Colon (tissue), 2 donors: Measurements from ENCODE around the gene TBX4.

Source experiments
- FAIRE-seq: peaks from 2 replicates; lab custom pipeline; 2012; peaks lifted over from hg19 to GRCh38; lab: Jason Lieb, UNC
- donor health status: control.
- donor health status: control.

The TBX4 gene

DNA sequence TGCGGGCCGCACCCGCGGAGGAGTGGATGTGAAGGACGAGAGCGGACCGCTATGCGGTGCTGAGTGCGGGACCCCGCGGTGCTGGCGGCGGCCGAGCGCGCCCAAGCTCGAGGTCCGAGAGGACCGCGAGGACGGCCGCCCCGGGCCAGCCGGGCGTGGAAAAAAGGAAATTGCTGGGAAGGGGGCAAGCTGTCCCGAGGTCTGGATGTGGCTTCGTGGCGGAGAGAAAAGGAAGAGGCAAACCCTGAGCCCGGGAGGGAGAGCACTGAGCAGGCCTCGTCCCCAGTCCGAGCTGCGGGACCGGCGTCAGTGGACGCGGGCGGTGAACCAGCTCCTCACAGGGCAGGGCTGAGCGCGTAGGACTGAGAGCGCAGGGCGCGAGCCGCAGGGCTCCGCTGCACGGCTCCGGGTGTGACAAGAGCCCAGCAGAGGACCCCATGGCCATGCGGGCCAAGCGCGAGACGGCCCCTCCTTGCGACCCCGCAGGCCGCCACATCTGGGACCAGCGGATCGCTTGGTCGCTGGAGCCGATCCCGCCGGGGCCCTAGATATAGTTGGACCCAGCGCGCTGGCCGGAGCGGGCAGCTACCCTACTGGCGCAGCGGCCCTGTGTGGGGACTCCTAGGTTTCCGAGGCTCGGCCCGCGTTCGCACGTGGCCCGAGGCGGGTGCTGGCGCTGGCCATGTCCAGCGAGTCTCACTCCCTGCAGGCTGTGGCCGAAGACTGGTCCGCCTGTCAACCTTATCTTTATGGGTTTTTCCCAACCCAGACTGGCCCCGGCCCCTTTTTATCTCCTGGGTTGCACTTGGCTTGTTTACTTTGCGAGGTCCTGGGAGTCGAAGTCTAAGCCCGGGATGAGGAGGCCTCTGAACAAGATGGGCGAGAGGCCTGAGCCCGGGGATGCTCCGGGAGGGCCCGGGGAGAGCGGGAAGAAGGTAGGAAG is 2.4 kb downstream of the TBX4 start:
- no peak for FAIRE-seq

DNA sequence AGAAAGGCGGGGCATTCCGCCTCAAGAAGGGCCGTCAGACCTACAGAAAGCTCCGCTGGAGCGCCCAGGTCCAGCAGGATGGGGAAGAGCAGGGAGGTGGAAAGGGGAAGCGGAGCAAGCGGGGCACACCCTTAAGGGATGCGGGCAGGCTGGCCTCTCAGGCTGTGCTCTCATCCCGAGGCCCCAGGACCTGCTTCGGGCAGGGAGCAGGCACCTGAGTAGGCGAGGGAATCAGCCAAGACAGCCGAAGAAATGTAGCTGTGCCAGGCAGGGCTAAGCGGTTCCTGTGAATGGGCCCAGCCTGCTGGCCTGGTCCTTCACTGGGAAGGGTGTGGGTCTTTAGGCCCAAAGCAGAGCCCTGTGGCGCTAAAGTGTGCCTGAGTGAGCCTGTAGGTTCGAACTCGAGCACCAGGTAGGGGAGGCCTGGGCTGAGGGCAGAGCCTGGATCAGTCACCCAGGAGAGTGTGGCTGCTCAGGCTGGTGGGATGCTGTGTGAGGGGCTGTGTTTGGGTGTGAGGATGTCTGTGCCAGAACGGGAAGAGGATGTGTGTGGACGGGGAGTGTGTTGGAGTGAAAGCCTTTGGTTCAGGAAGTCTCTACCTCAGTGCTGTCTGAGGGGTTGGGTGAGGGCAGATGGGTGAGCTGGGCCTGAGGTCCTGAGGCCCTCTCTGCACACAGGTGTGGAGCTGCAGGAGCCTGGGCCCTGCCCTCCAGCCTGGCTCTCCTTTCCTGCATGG is 3.3 kb downstream of the TBX4 start:
- no peak for FAIRE-seq

DNA sequence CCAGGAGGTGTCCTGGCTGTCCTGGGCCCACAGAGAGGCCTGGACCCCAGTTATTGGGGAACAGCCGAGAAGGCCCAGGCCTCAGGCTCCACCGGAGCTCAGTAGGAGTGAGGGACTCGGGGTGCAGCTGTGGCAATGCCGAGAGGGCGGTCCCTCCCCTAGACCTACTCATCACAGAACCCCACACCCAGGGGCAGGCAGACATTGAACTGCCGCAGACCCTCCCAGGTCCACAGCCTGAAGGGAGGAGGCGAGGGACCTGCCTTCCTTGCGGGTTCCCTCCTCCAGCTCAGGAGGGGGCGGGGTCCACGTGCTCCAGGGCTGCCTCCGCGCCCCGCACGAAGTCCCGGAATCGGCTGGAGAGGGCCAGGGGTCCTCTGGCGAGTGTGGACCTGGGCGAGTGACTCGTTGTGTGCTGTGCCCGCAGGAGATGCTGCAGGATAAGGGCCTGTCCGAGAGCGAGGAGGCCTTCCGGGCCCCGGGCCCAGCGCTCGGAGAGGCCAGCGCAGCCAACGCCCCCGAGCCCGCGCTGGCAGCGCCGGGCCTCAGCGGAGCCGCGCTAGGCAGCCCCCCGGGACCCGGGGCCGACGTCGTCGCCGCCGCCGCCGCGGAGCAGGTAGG is 3.9 kb downstream of the TBX4 start:
- FAIRE-seq: no peak

DNA sequence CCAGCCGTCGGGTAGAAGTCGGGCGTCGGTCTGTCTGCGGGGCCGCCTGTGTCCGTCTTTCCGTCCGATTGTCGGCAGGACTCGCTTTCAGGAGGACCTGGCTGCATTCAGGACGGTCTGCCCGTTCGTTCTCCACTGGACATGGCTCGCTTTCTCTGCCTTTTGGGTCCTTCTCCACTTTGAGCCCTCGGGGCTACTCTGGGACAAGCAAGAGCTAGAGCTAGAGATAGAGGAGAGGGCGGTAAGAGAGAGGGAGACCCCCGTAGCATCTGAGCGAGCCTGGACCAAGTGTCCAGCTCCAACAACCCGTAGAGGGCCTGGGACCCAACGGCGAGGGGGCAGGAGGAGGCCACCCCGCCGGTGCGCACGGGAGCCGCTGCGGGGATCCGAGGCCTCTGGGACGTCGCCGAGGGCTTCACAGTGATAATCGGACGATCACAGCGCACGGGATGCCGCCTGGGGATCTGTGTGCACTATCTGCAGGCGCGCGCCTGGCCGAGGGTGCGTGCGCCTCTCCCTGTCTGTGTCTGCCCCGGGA is 4.5 kb downstream of the TBX4 start:
- FAIRE-seq: no peak

DNA sequence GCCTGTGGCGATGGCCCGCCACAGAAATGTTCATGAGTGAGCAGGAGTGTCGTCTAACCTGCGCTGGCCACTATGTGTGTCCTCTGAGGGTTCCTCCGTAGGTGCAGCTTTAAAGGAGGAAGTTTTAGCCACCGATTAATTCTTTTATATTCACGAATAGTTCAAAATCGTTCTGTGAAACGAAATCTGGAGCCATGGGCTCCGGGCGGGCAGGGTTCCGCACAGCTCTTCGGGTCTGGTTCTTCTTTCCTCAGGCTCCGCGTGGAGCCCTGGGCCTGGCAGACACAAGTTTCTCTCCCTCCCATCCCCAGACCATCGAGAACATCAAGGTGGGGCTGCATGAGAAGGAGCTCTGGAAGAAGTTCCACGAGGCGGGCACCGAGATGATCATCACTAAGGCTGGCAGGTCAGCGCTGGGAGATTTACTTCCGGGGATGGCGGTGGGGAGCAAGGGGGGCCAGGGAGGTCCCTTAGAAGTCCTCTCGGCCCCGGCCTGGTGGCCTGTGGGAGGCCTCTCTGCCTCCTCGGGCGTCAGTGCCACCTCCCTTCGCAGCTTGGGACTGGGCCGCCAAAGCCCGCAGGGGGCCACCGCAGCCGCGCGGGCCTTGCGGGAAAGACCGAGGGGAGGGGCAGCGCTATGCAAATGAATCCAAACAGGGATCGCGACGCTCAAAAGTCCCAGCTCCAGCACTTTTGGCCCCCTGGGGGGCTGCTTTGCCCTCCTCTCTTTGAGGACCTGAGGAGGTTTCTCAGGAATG is 5.2 kb downstream of the TBX4 start:
- FAIRE-seq: no peak

DNA sequence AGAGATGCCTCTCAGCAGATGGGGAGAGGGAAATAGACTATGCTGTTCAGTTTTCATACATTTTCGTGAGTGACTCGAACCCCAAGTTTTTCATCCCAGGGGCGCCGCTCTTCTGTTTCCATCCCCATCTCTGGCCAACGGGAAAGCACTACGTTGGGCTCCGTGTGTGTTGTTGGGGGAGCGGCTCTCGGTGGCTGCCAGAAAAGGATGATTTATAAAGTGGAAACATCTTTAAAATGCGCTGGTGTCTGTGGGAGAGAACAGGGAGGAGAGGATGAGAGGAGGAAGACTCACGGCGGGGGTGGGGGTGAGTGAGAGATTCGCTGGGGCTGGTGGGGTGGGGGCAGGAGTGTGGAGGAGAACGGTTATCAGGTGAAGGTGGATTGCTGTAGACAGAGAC is 5.8 kb downstream of the TBX4 start:
- no peak for FAIRE-seq

DNA sequence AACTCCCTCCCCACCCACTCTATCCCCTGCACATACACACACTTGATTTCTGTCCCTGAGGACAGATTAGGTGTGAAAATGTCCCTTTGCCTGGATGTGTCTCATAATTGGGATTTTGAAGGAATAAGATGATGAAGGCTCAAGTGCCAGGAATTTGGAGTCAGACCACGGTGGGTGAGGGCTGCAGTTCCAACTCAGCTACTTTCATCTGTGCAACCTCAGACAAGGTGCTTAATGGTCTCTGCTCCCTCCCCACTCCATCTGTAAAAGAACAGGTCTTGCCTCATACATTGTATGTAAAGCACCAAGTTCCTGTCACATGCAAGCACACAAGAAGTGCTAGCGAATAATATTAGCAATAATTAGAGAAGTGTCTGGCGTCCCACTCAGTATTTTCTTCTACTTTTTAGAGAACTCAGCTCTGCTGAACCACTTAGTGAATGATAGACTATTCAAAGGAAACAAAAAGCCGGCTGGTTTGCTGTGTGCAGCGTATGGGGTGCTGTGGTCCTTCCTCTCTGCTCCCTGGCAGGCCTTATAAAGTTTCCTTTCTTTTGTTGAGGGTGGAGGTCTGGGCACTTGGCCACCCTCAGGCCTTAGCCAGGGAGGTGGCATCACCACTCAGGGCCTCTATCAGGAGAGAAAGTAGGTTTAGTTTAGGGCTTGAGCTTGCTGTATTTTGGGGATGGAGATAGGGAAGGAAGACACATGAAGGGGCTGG is 6.4 kb downstream of the TBX4 start:
- no peak for FAIRE-seq

DNA sequence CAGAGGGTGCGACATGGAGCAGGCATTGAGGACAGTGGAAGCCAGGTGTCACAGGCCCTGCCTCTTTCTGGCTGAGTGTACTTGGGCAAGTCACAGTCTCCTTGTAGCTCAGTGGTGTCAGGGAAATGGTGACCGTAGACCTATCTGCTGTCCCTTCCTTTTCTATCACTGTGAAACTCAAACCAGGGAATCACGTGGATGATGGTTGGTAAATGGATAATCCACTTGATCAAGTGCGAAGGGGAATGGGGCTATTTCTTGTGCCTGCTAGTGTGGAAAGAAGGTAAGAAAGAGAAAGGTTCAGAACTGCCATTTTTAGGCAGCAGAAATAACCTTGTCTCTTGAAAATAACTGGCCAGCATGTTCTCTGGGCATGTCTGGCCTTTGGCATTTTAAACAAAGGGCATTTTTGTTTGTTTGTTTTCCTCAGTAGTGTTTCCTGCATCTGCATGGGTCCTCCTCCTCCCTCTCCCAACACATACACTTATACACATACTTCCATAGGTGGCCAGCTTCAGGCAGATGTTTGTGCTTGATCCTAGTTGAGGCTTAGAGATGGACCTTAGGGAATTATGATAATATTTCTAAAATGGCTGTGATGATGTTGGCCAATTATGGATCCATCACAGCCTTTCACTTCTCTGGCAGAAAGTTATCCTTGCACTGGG is 7.1 kb downstream of the TBX4 start:
- FAIRE-seq: no peak

DNA sequence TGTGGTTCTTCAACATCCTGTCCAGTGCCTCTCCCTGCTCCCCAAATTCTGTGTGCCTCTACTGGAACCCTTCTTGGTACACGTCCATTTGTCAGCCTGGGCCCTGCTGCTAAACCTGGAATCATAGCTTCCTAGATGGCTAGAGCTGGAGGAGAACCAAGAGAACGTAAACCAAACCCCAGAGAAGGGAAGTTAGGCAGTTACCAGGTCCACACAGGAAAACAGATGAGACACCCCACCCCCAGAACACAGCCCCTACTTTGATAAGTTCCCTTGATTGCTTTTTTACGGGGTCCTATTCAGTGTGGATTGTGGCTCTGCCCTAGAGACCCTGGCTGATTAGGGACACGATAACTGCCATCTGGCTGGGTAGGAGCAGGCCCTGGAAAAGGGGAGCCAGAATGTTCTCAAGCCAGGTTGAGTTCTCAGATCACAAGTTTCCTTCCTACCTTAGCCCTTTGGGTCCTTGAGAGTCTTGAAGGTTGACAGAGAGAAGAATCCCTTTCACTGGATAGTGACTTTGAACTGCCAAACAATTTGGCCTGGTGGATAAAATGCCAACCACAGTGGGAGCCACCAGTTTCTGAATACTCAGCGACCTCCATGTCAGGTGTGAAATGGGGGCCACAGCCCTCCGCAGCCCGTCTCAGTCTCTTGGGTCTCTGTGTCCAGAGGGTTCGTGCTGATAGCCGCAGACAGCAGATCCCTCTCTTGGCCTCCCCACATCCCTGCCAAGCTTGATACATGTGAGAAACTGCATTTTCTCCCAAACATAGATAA is 7.9 kb downstream of the TBX4 start:
- no peak for FAIRE-seq

DNA sequence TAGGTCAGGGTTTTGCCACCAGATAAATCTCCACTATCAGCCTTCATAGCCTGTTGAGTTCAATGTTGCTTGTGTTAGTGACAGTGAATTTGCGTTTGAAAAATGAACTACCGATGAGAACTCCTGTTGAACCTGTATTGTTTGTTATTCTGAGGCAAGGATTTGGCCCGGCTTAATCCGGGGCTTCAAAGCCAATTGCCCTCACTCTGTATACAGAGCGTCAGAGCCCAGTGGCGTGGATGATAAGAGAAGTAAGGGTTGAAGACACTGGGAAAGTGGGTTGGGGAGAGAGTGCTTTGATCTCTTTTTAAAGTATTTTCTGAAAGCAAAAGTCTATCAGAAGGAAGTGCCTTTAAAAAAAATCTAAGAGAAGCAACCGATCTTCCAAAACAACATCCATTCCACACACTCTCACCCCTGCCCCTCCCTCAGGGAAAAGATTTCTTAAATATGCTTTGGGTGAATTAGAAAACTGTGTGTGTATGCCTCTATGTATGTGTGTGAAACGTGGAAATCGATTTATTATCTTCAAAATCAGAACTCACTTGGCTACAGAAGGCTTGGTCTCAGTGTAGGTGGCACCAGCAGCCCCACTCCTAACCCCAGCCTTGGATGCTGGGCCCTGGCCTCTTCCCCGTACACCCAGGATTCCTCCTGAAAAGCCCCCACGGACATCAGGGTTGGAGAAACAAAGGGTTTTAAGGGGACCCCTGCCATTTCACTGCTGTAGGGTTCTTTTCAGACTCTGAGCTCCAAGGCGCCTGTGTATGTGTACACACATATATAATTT is 8.8 kb downstream of the TBX4 start:
- no peak for FAIRE-seq

DNA sequence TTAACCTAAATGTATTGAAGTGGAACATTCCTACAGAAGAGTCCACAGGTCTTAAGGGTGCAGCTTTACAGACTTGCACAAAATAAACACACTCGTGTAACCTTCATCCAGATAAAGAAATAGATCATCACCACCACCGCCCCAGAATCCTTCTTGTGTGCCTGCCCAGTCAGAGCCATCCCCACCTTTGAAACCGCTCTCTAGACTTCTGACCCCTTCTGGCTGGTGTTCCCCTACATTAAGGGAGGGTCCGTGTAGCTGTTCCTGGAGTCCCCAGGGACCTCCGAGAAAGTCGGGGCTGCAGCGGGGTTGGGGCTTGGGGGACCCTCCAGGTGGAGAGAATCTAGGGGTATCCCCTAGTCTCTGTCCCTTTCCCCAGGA is 9.4 kb downstream of the TBX4 start:
- no peak for FAIRE-seq

DNA sequence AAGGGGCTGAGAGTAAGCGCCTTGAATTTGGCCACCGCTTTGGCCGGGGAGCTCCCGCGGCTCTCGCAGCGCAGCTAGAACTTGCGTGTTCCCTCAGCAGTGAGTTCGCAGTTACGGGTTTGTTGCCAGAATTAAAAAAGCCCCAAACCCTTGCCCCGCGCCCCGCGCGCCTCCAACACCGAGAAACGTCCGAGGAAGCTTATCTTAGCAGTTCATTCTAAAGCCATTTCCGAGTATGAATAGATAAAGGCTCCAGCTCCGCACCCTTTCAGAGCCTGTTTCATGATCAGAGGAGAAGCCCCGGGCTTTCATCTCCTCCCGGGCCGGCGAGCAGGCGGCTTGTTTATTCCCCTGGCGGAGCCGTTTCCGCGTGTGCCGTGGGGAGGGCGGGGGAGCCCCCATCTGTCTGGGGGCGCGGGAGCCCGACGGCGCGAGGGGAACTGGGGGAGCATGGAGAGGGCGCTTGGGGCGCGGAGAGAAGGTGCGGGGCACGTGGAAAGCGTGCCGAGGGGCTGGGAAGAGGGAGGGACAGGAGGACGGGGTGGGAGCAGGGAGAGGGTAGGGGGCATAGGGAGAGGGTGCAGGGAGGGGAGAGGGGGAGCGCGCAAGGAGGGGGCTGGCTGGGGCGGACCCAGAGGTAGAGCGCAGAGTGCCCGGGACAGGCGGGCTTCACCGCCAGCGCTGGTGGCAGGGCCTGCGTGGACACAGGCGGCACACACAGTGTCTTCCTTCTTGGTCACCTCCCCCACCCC is 9.9 kb downstream of the TBX4 start:
- no peak for FAIRE-seq

DNA sequence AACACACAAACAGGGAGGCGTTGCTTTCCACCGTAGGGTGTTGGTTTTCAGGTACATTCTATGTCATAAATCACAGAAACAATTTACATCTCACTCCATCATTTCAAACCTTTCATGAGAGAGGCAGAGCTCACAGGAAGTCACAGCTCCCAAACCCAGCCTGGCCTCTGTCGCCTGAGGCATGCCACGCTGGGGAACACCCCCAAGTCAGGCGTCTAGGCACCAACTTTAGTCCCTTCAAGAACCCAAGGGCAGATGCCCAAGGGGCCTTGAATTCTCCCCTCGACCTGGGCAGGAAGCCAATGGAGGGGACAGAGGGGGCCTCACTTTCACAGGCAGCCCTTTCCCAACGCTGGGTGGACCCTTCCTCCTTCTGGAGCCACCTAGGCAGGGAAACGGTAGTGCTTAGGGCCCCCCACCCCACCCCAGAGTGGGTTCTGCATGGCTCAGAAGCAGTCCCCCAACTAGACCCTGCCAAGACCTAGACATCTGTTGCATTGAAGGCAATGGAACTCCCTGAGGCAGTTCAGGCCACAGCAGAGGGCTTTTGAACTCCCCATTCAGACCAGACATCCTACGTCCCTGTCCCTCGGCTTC is 10.6 kb downstream of the TBX4 start:
- FAIRE-seq: no peak

DNA sequence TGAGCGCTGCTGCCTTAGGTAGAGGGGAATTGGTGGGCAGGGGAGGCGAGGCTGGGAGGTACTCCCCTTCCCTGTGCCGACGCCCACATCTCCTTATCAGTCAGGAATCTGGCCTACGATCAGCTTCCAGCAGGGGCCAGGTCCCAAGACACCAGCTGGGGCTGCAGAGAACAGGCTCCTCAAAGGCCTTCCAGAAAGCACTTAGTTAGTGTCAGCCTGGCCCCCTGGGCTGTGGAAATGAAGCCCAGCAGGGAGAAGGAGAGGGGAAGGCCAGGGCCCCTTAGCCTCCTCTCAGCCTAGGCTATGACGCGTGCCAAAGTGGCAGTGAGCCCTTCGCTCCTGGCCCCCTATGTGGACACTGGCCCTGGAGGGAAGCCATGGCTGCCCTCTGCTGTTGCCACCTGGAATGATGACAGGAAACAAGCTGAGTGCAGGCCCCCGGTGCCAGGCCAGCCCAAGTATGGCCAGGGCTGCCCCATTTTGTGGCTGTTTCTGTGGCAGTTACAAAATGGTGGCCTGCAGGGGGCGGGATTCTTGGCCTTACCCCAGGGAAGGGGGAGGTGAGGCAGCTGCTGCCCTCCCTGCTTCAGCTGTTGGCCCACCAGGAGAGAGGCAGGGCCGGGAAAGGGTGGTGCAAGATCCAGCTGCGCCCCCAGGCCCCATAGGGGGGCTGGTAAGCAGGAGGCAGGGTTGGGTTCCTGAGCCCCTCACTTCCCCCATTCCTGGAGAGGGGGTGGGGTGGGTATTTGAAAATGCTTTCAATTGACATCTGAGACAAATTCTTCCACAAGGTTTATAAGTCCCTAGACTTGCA is 11.3 kb downstream of the TBX4 start:
- FAIRE-seq: no peak

DNA sequence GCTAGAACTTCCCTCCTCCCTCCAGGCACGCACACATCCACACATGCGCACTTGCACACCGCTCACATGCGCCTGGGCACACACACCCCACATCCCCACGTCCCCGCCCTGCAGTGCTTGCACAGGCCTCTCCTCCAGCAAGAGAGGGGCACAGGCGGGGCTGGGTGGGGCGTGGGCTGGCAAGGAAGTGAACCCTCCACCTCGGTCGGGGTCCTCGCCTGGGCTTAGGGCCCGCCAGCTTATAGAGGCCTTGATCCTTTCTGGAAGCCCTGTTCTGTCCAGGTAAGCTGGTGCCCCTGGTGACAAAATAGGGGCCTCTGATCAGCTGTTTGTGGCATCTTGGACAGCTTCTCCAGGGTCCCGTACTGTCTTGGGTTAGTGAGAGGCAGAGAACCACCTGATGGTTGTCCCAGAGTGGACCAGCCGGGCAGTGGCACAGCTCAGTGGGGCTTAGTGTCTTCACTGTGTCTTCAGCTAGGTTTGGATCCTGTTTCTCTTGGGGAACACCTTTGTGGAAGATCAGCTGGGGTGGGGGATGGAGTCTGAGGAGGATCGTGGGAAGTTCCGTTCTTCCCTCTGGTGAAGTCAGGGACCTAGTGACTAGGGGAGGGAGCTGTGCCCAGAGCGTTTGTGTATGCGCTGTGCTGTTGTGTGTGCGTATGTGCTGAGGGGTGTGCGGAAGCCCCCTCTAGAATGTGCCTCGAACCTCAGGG is 12.1 kb downstream of the TBX4 start:
- FAIRE-seq: no peak

DNA sequence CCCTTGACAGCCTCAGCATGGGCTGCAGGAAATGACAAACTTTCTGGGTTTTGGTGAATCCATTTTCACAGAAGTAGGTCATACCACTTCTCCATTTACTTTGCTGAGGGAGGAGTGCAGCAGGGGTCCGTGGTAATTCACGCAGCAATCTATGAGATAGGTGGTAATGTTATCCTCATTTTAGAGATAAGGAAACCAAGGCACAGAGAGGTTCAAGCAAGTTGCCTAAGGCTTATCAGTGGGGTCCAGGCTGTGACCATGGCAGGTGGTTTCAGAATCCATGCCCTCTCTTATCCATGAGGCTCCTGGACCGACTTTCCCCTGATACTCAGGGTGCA is 12.6 kb downstream of the TBX4 start:
- no peak for FAIRE-seq
